Frontal cortex (tissue), 4 donors: ENCODE data around the gene CEACAM6. TPM values are rescaled to one million over a fixed set of nuclear protein-coding genes. Genes with fewer than 3 reads are reported as not detected.
A peak's percentile ranks its signal among the peaks of the same experiment; 100 is the strongest.
"Not testable (repeated sequence)": the region's sequence is repeated elsewhere in the genome, so short reads cannot be mapped to it uniquely, and the experiment has no call there.

ENCODE experiments used
- DNase-seq, 2 donors: peaks; one replicate each; pipeline ENCODE4 v3.0.0; 2012; ENCODE audit warnings: low spot score in 2 of 2
- FAIRE-seq: peaks from 2 replicates; lab custom pipeline; 2012; peaks lifted over from hg19 to GRCh38; lab: Jason Lieb, UNC
- total RNA-seq: library from RNA; depleted of rRNA; stranded (reverse); fragments of >200 nt; gene quantifications from one replicate; pipeline ENCODE4 v1.2.3, GENCODE V29; 2014
- donor health status: control.
- donor health status: control.
- donor health status: control.

The CEACAM6 gene
- not detected for total RNA-seq

GRCh38 chr19:41755328-41755913, at the start of gene CEACAM6:
CEACAM6 (plus strand) TSS chr19:41755530; CDS start chr19:41755639, 109 bp downstream.
- no peak for FAIRE-seq
- no peak for DNase-seq

DNA sequence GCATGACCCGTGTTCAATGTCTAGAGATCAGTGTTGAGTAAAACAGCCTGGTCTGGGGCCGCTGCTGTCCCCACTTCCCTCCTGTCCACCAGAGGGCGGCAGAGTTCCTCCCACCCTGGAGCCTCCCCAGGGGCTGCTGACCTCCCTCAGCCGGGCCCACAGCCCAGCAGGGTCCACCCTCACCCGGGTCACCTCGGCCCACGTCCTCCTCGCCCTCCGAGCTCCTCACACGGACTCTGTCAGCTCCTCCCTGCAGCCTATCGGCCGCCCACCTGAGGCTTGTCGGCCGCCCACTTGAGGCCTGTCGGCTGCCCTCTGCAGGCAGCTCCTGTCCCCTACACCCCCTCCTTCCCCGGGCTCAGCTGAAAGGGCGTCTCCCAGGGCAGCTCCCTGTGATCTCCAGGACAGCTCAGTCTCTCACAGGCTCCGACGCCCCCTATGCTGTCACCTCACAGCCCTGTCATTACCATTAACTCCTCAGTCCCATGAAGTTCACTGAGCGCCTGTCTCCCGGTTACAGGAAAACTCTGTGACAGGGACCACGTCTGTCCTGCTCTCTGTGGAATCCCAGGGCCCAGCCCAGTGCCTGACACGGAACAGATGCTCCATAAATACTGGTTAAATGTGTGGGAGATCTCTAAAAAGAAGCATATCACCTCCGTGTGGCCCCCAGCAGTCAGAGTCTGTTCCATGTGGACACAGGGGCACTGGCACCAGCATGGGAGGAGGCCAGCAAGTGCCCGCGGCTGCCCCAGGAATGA, 48.4 kb upstream of the CEACAM6 start:
- FAIRE-seq (no peak), DNase-seq (peak in 1 of 2 donors; percentile 48)

- no peak for FAIRE-seq
- DNase-seq = no peak
Observed at GRCh38 chr19:41707502-41707812, 47.9 kb upstream of the CEACAM6 start.

DNA sequence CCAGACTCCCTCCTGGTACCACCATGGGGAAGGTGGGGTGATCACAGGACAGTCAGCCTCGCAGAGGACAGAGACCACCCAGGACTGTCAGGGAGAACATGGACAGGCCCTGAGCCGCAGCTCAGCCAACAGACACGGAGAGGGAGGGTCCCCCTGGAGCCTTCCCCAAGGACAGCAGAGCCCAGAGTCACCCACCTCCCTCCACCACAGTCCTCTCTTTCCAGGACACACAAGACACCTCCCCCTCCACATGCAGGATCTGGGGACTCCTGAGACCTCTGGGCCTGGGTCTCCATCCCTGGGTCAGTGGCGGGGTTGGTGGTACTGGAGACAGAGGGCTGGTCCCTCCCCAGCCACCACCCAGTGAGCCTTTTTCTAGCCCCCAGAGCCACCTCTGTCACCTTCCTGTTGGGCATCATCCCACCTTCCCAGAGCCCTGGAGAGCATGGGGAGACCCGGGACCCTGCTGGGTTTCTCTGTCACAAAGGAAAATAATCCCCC, 47.4 kb upstream of the CEACAM6 start:
- FAIRE-seq = no peak
- DNase-seq = no peak

GRCh38 chr19:41708481-41708880, 46.8 kb upstream of the CEACAM6 start, which contains the start of gene CEACAM5:
CEACAM5 (plus strand) TSS chr19:41708626; CDS start chr19:41708732, 106 bp downstream.
- FAIRE-seq (no peak), DNase-seq (no peak)

DNA sequence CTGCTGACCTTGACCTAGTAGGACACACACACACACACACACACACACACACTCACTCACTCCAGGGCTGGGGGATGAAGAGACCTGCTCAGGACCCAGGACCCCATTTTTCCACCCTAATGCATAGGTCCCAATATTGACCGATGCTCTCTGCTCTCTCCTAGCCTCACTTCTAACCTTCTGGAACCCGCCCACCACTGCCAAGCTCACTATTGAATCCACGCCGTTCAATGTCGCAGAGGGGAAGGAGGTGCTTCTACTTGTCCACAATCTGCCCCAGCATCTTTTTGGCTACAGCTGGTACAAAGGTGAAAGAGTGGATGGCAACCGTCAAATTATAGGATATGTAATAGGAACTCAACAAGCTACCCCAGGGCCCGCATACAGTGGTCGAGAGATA, 45.8 kb upstream of the CEACAM6 start:
- DNase-seq, FAIRE-seq: not testable (repeated sequence)

GRCh38 chr19:41709951-41710645, 45.2 kb upstream of the CEACAM6 start:
- no peak for FAIRE-seq
- DNase-seq = no peak

GRCh38 chr19:41711376-41712261, 43.7 kb upstream of the CEACAM6 start:
- no peak for DNase-seq
- FAIRE-seq = no peak

- FAIRE-seq = no peak
- DNase-seq = no peak
Observed at GRCh38 chr19:41714598-41714997, 40.7 kb upstream of the CEACAM6 start.

DNA sequence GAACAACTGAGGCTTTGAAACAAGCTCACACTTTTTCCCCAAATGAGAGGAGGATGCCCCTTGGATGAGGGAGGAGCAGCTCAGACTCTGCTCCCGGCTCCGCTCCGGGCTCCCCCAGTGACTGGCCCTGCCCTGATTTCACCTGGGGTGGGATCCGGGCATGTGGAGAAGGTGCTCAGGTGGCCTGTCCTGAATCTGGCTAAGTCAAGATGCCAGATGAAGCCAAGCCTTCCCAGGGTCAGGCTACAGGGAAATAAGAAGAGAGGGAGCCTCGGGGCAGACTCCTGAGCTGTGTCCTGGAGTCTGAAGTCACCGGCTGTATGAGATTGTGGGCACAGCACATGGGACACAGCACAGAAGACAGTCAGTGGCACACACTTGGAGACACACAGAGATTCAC, 36.6 kb upstream of the CEACAM6 start:
- FAIRE-seq = no peak
- DNase-seq = no peak

DNA sequence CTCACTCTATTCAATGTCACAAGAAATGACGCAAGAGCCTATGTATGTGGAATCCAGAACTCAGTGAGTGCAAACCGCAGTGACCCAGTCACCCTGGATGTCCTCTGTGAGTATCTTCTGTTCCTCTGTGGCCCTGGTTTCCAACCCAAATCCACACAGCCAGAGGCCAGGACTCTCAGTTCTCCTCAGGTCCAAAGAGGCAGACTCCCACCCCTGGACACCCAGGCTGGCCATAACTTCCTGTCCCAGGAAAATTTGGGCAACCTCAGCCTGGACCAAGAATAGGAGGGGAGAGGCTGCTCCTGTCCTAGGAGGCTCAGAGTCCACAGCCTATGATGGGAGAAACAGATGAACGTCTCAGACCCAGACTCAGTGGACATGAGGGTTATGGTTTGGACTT, 35.2 kb upstream of the CEACAM6 start:
- DNase-seq (no peak), FAIRE-seq (no peak)

GRCh38 chr19:41726493-41726892, 28.8 kb upstream of the CEACAM6 start:
- FAIRE-seq (no peak), DNase-seq (no peak)

GRCh38 chr19:41734156-41734555, 21.2 kb upstream of the CEACAM6 start:
- DNase-seq = no peak
- no peak for FAIRE-seq

GRCh38 chr19:41734585-41734984, 20.7 kb upstream of the CEACAM6 start:
- FAIRE-seq = no peak
- no peak for DNase-seq

DNA sequence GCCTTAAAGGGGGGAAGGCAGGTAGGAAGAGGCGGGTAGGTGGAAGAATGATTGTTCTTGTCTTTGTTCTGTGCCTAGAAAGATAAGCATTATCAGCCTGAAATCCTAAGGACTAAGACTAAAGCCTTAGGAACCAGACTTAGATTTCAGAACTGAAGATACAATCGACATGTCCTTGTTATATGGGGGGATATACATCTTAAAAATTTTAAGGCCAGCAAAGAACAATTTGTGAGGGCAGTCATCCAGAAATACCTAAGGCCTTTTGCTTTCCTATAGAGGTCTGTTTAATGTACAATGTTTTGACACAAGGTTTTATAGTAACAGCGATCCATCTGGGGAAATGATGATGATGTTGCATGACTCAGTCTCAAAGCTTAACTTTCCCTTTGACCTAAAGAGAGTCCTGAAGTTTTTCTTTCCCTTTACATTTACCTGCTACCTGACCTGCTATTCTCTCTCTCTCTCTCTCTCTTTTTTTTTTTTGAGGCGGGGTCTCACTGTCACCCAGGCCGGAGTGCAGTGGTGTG, 20.2 kb upstream of the CEACAM6 start:
- DNase-seq (no peak), FAIRE-seq (no peak)

GRCh38 chr19:41739361-41739760, 16.0 kb upstream of the CEACAM6 start:
- DNase-seq = no peak
- FAIRE-seq = no peak

- FAIRE-seq = no peak
- DNase-seq = no peak
Observed at GRCh38 chr19:41740415-41741243, 14.7 kb upstream of the CEACAM6 start.

GRCh38 chr19:41741244-41741554, 14.1 kb upstream of the CEACAM6 start:
- no peak for DNase-seq
- FAIRE-seq = no peak

DNA sequence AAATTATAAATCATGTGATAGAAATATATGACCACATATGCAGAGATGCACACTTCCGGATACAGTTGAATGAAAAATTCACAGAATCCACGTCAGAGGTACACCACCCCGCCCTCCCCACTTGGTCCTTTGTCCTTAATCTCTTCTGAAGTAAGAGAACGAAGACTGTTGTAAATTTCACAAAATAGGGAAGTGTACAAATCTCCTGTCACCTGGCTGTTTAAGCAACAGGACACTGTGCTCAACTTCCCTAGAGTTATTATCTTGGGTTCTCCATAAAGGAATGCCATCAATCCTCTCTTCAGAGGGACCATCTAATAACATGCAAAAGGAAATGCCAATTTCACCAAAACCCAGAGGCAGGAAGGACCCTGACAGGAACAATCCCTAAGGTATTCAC, 10.5 kb upstream of the CEACAM6 start:
- no peak for FAIRE-seq
- DNase-seq = no peak
